GM12878 (cell line): ENCODE data around the gene TK1. TPM values are rescaled to one million over a fixed set of nuclear protein-coding genes. Genes with fewer than 3 reads are reported as not detected.

Experiments
- ATAC-seq: fragments of 200-7000 bp; cut with Tn5 transposase; 3 replicates; pipeline ENCODE4 v1.9.1; 2020; ENCODE audit warnings: mild to moderate bottlenecking, moderate library complexity
- BruUV-seq: library from RNA; stranded (reverse); fragments of 400-500 nt; replicated peaks from 2 replicates; lab custom pipeline; 2021; lab: Mats Ljungman, UMichigan
- CTCF ChIA-PET: fragments of 300-600 bp; sonication (Branson Sonifier 250); formaldehyde crosslinking; extraction: SDS; loops from one replicate; lab custom pipeline; 2021; ENCODE audit warnings: inconsistent platforms; lab: Yijun Ruan, JAX
- POLR2A ChIA-PET: fragments of 350-600 bp; formaldehyde crosslinking; extraction: SDS; loops from one replicate; lab custom pipeline; 2021; ENCODE audit warnings: inconsistent platforms; lab: Charles Lee
- RAD21 ChIA-PET: fragments of 300-600 bp; sonication (Branson Sonifier 250); formaldehyde crosslinking; loops from one replicate; lab custom pipeline; 2023; ENCODE audit warnings: antibody characterized with exemption; ENCODE audit not compliant: unreplicated experiment; lab: Charles Lee
- SMC1A ChIA-PET: fragments of 300-600 bp; sonication (Branson Sonifier 250); formaldehyde crosslinking; loops from one replicate; lab custom pipeline; 2023; ENCODE audit not compliant: unreplicated experiment, uncharacterized antibody; lab: Charles Lee
- DNase-seq: peaks from one replicate; pipeline ENCODE4 v3.0.0-alpha.2; 2011; ENCODE audit warnings: low read depth, low spot score
- FAIRE-seq: peaks from 3 replicates; lab custom pipeline; 2011; peaks lifted over from hg19 to GRCh38; lab: Jason Lieb, UNC
- H2AFZ ChIP-seq: 2 replicates; pipeline ENCODE4 v1.6.0; 2011; ENCODE audit warnings: low read depth, low read length, control low read depth; ENCODE audit not compliant: control insufficient read depth
- H3K27ac ChIP-seq: 2 replicates; pipeline ENCODE4 v1.5.1; 2011; ENCODE audit warnings: control low read depth; ENCODE audit not compliant: control insufficient read depth, insufficient read depth
- H3K27me3 ChIP-seq, 2 experiments: replicated peaks in 1 of 2; 2 replicates each; pipeline versions ENCODE4 v1.6.0 to v1.6.1; 2011; ENCODE audit warnings: low read length in 1 of 2; ENCODE audit not compliant: control insufficient read depth in 2 of 2, insufficient read depth in 2 of 2
- H3K36me3 ChIP-seq, 2 experiments: 2 replicates each; pipeline ENCODE4 v1.5.1; 2011; ENCODE audit warnings: low read length in 1 of 2; ENCODE audit not compliant: control insufficient read depth in 2 of 2, insufficient read depth in 2 of 2
- H3K4me1 ChIP-seq: 2 replicates; pipeline ENCODE4 v1.6.1; 2011; ENCODE audit warnings: mild to moderate bottlenecking, low read length, moderate library complexity, mixed read lengths; ENCODE audit not compliant: control insufficient read depth, insufficient read depth
- H3K4me2 ChIP-seq: 2 replicates; pipeline ENCODE4 v1.6.0; 2011; ENCODE audit warnings: control low read depth; ENCODE audit not compliant: control insufficient read depth, insufficient read depth
- H3K4me3 ChIP-seq: fragments of 200-600 bp; sonication (generic); 2 replicates; pipeline ENCODE4 v1.5.1; 2016
- H3K79me2 ChIP-seq: 2 replicates; pipeline ENCODE4 v1.6.0; 2011; ENCODE audit warnings: low read length; ENCODE audit not compliant: control insufficient read depth, insufficient read depth
- H3K9ac ChIP-seq: 2 replicates; pipeline ENCODE4 v1.8.0; 2011; ENCODE audit warnings: low read length, control low read depth, mixed read lengths; ENCODE audit not compliant: control insufficient read depth, insufficient read depth
- H3K9me3 ChIP-seq: replicated peaks from 3 replicates; pipeline ENCODE4 v1.5.1; 2011; ENCODE audit warnings: mild to moderate bottlenecking, low read length; ENCODE audit not compliant: control insufficient read depth, insufficient read depth
- H4K20me1 ChIP-seq: 2 replicates; pipeline ENCODE4 v1.6.0; 2011; ENCODE audit not compliant: control insufficient read depth, insufficient read depth
- BACH1 ChIP-seq: fragments of 450-650 bp; IDR thresholded peaks from 2 replicates; pipeline ENCODE4 v1.6.1; 2017; ENCODE audit warnings: mild to moderate bottlenecking, borderline replicate concordance
- BCLAF1 ChIP-seq: fragments of 450-650 bp; IDR thresholded peaks from 2 replicates; pipeline ENCODE4 v1.6.1; 2017; ENCODE audit warnings: antibody characterized with exemption, mild to moderate bottlenecking, moderate library complexity
- CEBPB ChIP-seq, 2 experiments: fragments of 150-350 bp in 1 of 2; IDR thresholded peaks; 2 replicates each; pipeline ENCODE4 v1.6.1; 2012 to 2014; ENCODE audit warnings: low read depth in 2 of 2, low read length in 2 of 2, borderline replicate concordance in 1 of 2, inconsistent platforms in 1 of 2
- CREM ChIP-seq: IDR thresholded peaks from 2 replicates; pipeline ENCODE4 v1.6.1; 2014; ENCODE audit warnings: antibody characterized with exemption, low read depth
- ESRRA ChIP-seq: IDR thresholded peaks from 2 replicates; pipeline ENCODE4 v1.6.1; 2012; ENCODE audit warnings: mild to moderate bottlenecking, low read length, improper control_type of control experiment
- IKZF2 ChIP-seq, 2 experiments: fragments of 450-650 bp; IDR thresholded peaks; 2 replicates each; pipeline ENCODE4 v1.6.1; 2017; ENCODE audit warnings: mild to moderate bottlenecking in 2 of 2, moderate library complexity in 2 of 2
- MAX ChIP-seq: IDR thresholded peaks from 2 replicates; pipeline ENCODE4 v1.6.1; 2012; ENCODE audit warnings: low read depth, low read length, improper control_type of control experiment
- NFIC ChIP-seq: IDR thresholded peaks from 2 replicates; pipeline ENCODE4 v1.6.1; 2012; ENCODE audit warnings: low read depth, mild to moderate bottlenecking, inconsistent platforms, low read length, moderate library complexity
- PML ChIP-seq: IDR thresholded peaks from 2 replicates; pipeline ENCODE4 v1.6.1; 2012; ENCODE audit warnings: low read length, inconsistent platforms
- POLR2AphosphoS2 ChIP-seq: IDR thresholded peaks from 2 replicates; pipeline ENCODE4 v1.6.1; 2011; ENCODE audit warnings: low read depth, mild to moderate bottlenecking, low read length, improper control_type of control experiment, moderate library complexity
- POLR2AphosphoS5 ChIP-seq: IDR thresholded peaks from 2 replicates; pipeline ENCODE4 v1.6.1; 2011; ENCODE audit warnings: mild to moderate bottlenecking, low read length, inconsistent platforms
- RAD51 ChIP-seq: fragments of 450-650 bp; IDR thresholded peaks from 2 replicates; pipeline ENCODE4 v1.6.1; 2016; ENCODE audit warnings: moderate library complexity, mild to moderate bottlenecking, inconsistent platforms
- RELA ChIP-seq: fragments of 450-650 bp; IDR thresholded peaks from 2 replicates; pipeline ENCODE4 v1.8.0; 2014; ENCODE audit warnings: borderline replicate concordance; ENCODE audit not compliant: partially characterized antibody
- SIX5 ChIP-seq: IDR thresholded peaks from 2 replicates; pipeline ENCODE4 v1.6.1; 2011; ENCODE audit warnings: mild to moderate bottlenecking, low read depth, low read length, moderate library complexity; ENCODE audit not compliant: severe bottlenecking
- SREBF2 ChIP-seq: IDR thresholded peaks from 2 replicates; pipeline ENCODE4 v1.6.1; 2012; ENCODE audit warnings: mild to moderate bottlenecking, low read length
- STAT1 ChIP-seq: fragments of 450-650 bp; conservative IDR thresholded peaks from 2 replicates; pipeline ENCODE4 v1.6.1; 2014; ENCODE audit warnings: antibody characterized with exemption, mild to moderate bottlenecking
- SUPT20H ChIP-seq: IDR thresholded peaks from 2 replicates; pipeline ENCODE4 v1.6.1; 2011; ENCODE audit warnings: low read depth, mild to moderate bottlenecking, low read length, moderate library complexity, borderline replicate concordance; ENCODE audit not compliant: control insufficient read depth
- ZNF384 ChIP-seq: IDR thresholded peaks from 2 replicates; pipeline ENCODE4 v1.6.1; 2012; ENCODE audit warnings: low read depth, mild to moderate bottlenecking, low read length, improper control_type of control experiment, borderline replicate concordance
- WGBS: methylation state at CpG from one replicate; pipeline ENCODE4 v1.1.6; 2016; ENCODE audit warnings: low lambda C conversion rate; ENCODE audit not compliant: insufficient replicate concordance, insufficient coverage; ENCODE audit errors: missing lambda C conversion rate; 5-methylcytosine and 5-hydroxymethylcytosine counted together
- in situ Hi-C: fragments of 300-500 bp; cut with MboI; formaldehyde crosslinking; loops from 9 replicates; pipeline ENCODE4 v1.14.3; 2018; ENCODE audit warnings: mixed read lengths
- intact Hi-C: fragments of 100-400 bp; cut with micrococcal nuclease; formaldehyde crosslinking; loops from one replicate; pipeline ENCODE4 v1.14.2; 2022; ENCODE audit not compliant: unreplicated experiment
- polyA plus RNA-seq, 11 experiments: library from polyadenylated mRNA; depleted of rRNA in 4 of 11; unstranded in 6 of 11; stranded (reverse) in 5 of 11; fragments of >200 nt; fragmentation: Nextera tagmentation in 4 of 11; fragmentation: Illumina TruSeq in 1 of 11; extraction: Ambion mirVana in 4 of 11; extraction: Trizol in 1 of 11; gene quantifications; 1 replicate in 1 of 11; 2 replicates in 10 of 11; pipeline versions ENCODE4 v1.2.1 to v1.2.3, GENCODE V29; 2011 to 2016; ENCODE audit warnings: inconsistent platforms in 2 of 11, missing spikeins in 2 of 11, low read depth in 1 of 11
- total RNA-seq, 4 experiments: library from RNA; depleted of rRNA in 3 of 4; stranded (reverse); fragments of >200 nt in 3 of 4; fragmentation: Illumina TruSeq in 1 of 4; extraction: Trizol in 1 of 4; gene quantifications; 2 replicates each; pipeline versions ENCODE4 v1.2.1 to v1.2.3, GENCODE V29; 2013 to 2021

Gene TK1
- total and polyA plus RNA-seq, 10 of the 15 experiments (the other 5 are each of a cell fraction or from before 2014, with no cell fraction given), result 4.6 to 175 (median 77.9) TPM

GRCh38 chr17:78197147-78197832 is 10.4 kb upstream of the TK1 start:
- POLR2A ChIA-PET, result interaction anchor here (0.7 to 1.3 kb wide), 2 partner anchors 10 to 100 kb away, joined by 3 to 4 read pairs; partner anchors contain the start of genes AFMID and TK1

More at GRCh38 chr17:78197147-78197832, 10.4 kb upstream of the TK1 start:
- DNase-seq, result no peak
- ChIA-PET RAD21 (interaction anchor here (0.6 to 0.9 kb wide), 2 partner anchors 112 to 328 kb away, joined by 3 read pairs; no protein-coding TSS in a partner anchor), SMC1A (interaction anchor here (1.4 kb wide), 1 partner anchor 54 kb away, joined by 3 read pairs; no protein-coding TSS in a partner anchor), CTCF (interaction anchor here (0.7 to 1.0 kb wide), 3 partner anchors 13 to 94 kb away, joined by 3 read pairs; no protein-coding TSS in a partner anchor)
- ATAC-seq, result no peak
- Histone ChIP-seq H3K9ac (no peak overlapping the region), H4K20me1 (no peaks in the 10 kb centered on the region), H3K27ac (no peak overlapping the region), H3K9me3 (no peaks in the 10 kb centered on the region; the same call in 2 of the 3 replicates), H3K4me3 (no peak overlapping the region), H3K36me3 (peaks cover 7 to 20% of the 10 kb centered on the region in 2 experiments), H3K4me1 (peaks cover 10% of the 10 kb centered on the region), H3K79me2 (peaks cover 6% of the 10 kb centered on the region), H3K4me2 (no peak overlapping the region), H3K27me3 (no peaks in the 10 kb centered on the region), H2AFZ (no peak overlapping the region)
- intact Hi-C loops, result no loop called here
- BruUV-seq, result no TSS peak
- 93% methylated on average over 9 of the region's 9 CpGs for WGBS
- in situ Hi-C loops, result no loop called here
- TF ChIP-seq RELA, result no peak
- TF ChIP-seq SIX5, result no peak
- TF ChIP-seq BACH1, result no peak
- no peak for TF ChIP-seq MAX
- no peak for TF ChIP-seq BCLAF1
- no peak for TF ChIP-seq ESRRA
- no peak for TF ChIP-seq NFIC
- TF ChIP-seq RAD51, result no peak
- no peak for TF ChIP-seq SUPT20H
- TF ChIP-seq IKZF2 (IDR thresholded peaks at IDR 0.05), result no peak
- no peak for TF ChIP-seq ZNF384
- no peak for TF ChIP-seq POLR2AphosphoS5
- TF ChIP-seq PML, result no peak
- no peak for TF ChIP-seq STAT1
- no peak for TF ChIP-seq POLR2AphosphoS2
- no peak for TF ChIP-seq SREBF2
- TF ChIP-seq CREM, result no peak
- no peak for TF ChIP-seq CEBPB (IDR thresholded peaks at IDR 0.05; ENCODE audit: borderline replicate concordance in 1 of 2, low read depth in 2 of 2, low read length in 2 of 2)
- no peak for FAIRE-seq
